ENCODE measurements around the gene NXPE3.

- TF ChIP-seq ZFP3 (CRISPR knock-in tag; IDR thresholded peaks at IDR 0.05) (no peak), PATZ1 (CRISPR knock-in tag; IDR thresholded peaks at IDR 0.05; ENCODE audit: borderline replicate concordance) (no peak), RARB (CRISPR knock-in tag; IDR thresholded peaks at IDR 0.05) (no peak), BACH2 (CRISPR knock-in tag; IDR thresholded peaks at IDR 0.05; ENCODE audit: borderline replicate concordance) (no peak), ZNF8 (CRISPR knock-in tag; IDR thresholded peaks at IDR 0.05) (no peak), SNAI2 (CRISPR knock-in tag; IDR thresholded peaks at IDR 0.05) (no peak), CREB5 (CRISPR knock-in tag; IDR thresholded peaks at IDR 0.05; ENCODE audit: low read depth) (no peak), ZFP30 (CRISPR knock-in tag; IDR thresholded peaks at IDR 0.05) (no peak), ARNTL (CRISPR knock-in tag; IDR thresholded peaks at IDR 0.05; ENCODE audit: borderline replicate concordance, low read depth) (no peak), ISL1 (CRISPR knock-in tag; IDR thresholded peaks at IDR 0.05) (no peak), CSDC2 (CRISPR knock-in tag; IDR thresholded peaks at IDR 0.05) (no peak), ESRRG (CRISPR knock-in tag; IDR thresholded peaks at IDR 0.05) (no peak), GLIS3 (CRISPR knock-in tag; IDR thresholded peaks at IDR 0.05) (no peak)
Measured at GRCh38 chr3:101779047-101779821, at the start of gene NXPE3.

Data from SK-N-SH treated with all-trans-retinoic acid at 6 μM for 48 hours (cell line).